ENCODE data around the gene BTNL9. TPM values are rescaled to one million over a fixed set of nuclear protein-coding genes. Genes with fewer than 3 reads are reported as not detected.
A peak's percentile ranks its signal among the peaks of the same experiment; 100 is the strongest.

BTNL9 gene
- total and polyA plus RNA-seq, 2 of the 8 experiments (the other 6 are each of a cell fraction or from before 2014, with no cell fraction given) = 0.23 to 0.89 TPM

DNA sequence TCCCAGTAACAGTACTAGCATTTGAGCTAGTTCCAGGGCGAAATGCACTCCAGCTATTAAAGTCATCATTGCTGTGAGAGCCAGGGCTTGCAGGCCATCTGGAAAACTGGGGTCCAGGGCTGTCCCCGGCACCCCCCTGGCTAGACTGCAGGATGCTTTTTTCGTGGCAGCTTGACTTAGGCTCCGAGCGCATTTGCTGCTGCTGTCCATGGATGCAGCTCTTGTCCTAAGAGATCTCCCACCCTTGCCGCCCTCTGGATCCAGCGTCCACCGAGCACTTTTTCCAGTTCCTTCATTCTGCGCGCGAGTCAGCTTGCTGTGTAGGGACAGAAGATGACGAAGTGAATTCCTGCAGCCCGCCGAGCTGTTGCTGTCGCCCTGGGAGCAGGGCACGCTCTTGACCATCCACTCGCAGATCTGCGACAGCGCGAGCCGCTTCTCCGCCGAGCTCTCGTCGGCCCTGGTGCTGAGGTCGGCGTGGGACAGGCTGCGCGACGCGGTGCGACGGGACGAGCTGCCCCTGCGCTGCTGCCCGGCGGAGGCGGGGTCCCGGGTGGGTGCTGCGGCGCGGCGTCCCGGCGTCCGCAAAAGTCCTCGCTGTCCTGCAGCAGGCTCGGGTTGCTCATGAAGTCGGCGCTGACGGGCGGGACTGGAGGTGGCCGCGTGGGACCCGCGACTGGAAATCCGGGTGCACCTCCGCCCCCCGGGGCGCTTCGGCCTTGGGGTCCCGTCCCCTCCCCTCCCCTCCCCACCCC lies 60.2 kb downstream of the BTNL9 start:
- Histone ChIP-seq H3K79me1 (ENCODE audit: low read depth, low read length) (no peaks in the 10 kb centered on the region; the same call in 1 of the 2 replicates), H3K23me2 (ENCODE audit: low read depth, low read length) (peaks cover 2% of the 10 kb centered on the region; the same call in 1 of the 2 replicates), H2BK20ac (ENCODE audit: low read length) (no peak overlapping the region), H3K14ac (ENCODE audit: insufficient read length) (no peak overlapping the region), H3K18ac (ENCODE audit: extremely low read depth, low read length) (no peak overlapping the region; the same call in 1 of the 2 replicates), H2BK120ac (replicated peaks; ENCODE audit: low read depth, low read length) (no peak overlapping the region), H2BK15ac (ENCODE audit: low read length) (no peak overlapping the region), H3K4me2 (ENCODE audit: insufficient read depth in 1 of 2, low read depth in 2 of 2, low read length in 2 of 2) (peak overlapping the region; percentile 31 to 71), H3K9ac (replicated peaks in 1 of 4; ENCODE audit: extremely low read depth in 1 of 4, low read depth in 3 of 4, low read length in 3 of 4) (no peak overlapping the region), H4K91ac (replicated peaks; ENCODE audit: insufficient read length, low read length) (peak overlapping the region; percentile 27), H2BK5ac (ENCODE audit: low read depth, low read length) (no peak overlapping the region), H3K36me3 (ENCODE audit: control insufficient read depth in 2 of 4, insufficient read depth in 4 of 4, low read length in 3 of 4) (peaks cover 0 to 3% (median 0%) of the 10 kb centered on the region in 4 experiments; a peak in 1 of 8 replicates), H3K27ac (ENCODE audit: low read depth, low read length) (no peak overlapping the region), H2AFZ (ENCODE audit: low read length) (no peak overlapping the region), H3K4me1 (replicated peaks in 1 of 4; ENCODE audit: control insufficient read depth in 3 of 4, insufficient read depth in 4 of 4, low read length in 3 of 4) (peaks cover 0 to 7% (median 0%) of the 10 kb centered on the region in 4 experiments; a peak in 2 of 7 replicates), H3K4me3 (ENCODE audit: extremely low read depth in 1 of 4, insufficient read depth in 2 of 4, low read depth in 3 of 4, low read length in 4 of 4) (peak overlapping the region in 3 of 4 experiments; percentile 3 to 56 (median 32); a peak in 7 of 8 replicates), H2BK12ac (ENCODE audit: low read depth, low read length) (no peak overlapping the region), H3K23ac (ENCODE audit: insufficient read length) (no peak overlapping the region), H3K79me2 (ENCODE audit: control insufficient read depth in 1 of 2, insufficient read depth in 2 of 2, low read length in 2 of 2) (no peaks in the 10 kb centered on the region), H2AK5ac (ENCODE audit: low read depth, low read length) (no peak overlapping the region), H3K9me3 (ENCODE audit: insufficient read depth in 2 of 2, low read depth in 1 of 2, low read length in 1 of 2) (no peaks in the 10 kb centered on the region), H3K56ac (replicated peaks; ENCODE audit: insufficient read length, low read depth, low read length) (no peak overlapping the region), H4K20me1 (replicated peaks in 1 of 2; ENCODE audit: control insufficient read depth in 1 of 2, insufficient read depth in 2 of 2, low read length in 2 of 2) (peaks cover 3 to 8% of the 10 kb centered on the region in 2 experiments), H3K4ac (replicated peaks; ENCODE audit: insufficient read length, low read depth, low read length) (no peak overlapping the region), H3K27me3 (replicated peaks in 1 of 4; ENCODE audit: control insufficient read depth in 3 of 4, extremely low read depth in 1 of 4, insufficient read depth in 3 of 4, low read length in 3 of 4) (peaks cover 18 to 31% (median 27%) of the 10 kb centered on the region in 4 experiments), H4K5ac (ENCODE audit: insufficient read length, low read depth, low read length) (no peak overlapping the region), H4K8ac (ENCODE audit: extremely low read depth, insufficient read depth, low read length) (no peak overlapping the region)
- FAIRE-seq (no peak), DNase-seq (ENCODE audit: low read depth in 1 of 2, low spot score in 2 of 2) (peak in 1 of 2 experiments; percentile 59)
- peak; percentile 45; the same call in 1 of the 2 replicates for TF ChIP-seq RBBP5 (IDR thresholded peaks at IDR 0.05; ENCODE audit: borderline replicate concordance, low read depth, low read length)
- TF ChIP-seq, protein P1, sequence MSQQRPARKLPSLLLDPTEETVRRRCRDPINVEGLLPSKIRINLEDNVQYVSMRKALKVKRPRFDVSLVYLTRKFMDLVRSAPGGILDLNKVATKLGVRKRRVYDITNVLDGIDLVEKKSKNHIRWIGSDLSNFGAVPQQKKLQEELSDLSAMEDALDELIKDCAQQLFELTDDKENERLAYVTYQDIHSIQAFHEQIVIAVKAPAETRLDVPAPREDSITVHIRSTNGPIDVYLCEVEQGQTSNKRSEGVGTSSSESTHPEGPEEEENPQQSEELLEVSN (IDR thresholded peaks at IDR 0.05) = peak; percentile 13; the same call in 1 of the 2 replicates
- TF ChIP-seq CEBPB (IDR thresholded peaks at IDR 0.05; ENCODE audit: low read depth, low read length) = no peak
- TF ChIP-seq SUZ12 (IDR thresholded peaks at IDR 0.05; ENCODE audit: low read length) = peak; percentile 51; the same call in 1 of the 2 replicates
- peak; percentile 61 for TF ChIP-seq EZH2 (IDR thresholded peaks at IDR 0.05; ENCODE audit: low read depth, low read length, severe bottlenecking)
- POLR2A ChIA-PET (ENCODE audit: partially characterized antibody) = interaction anchor here (0.6 to 1.4 kb wide), 5 partner anchors 30 to 314 kb away, joined by 3 to 7 read pairs (median 4); no protein-coding TSS in a partner anchor
- 25% methylated on average over 42 of the region's 62 CpGs; no CpG with 5 or more reads in 1 of the 2 experiments for WGBS, 2 experiments (ENCODE audit: extremely low coverage in 1 of 2, insufficient coverage in 1 of 2, insufficient read length in 1 of 2, insufficient replicate concordance in 2 of 2, low coverage in 1 of 2, low lambda C conversion rate in 2 of 2, missing lambda C conversion rate in 1 of 2)
- CTCF ChIA-PET (ENCODE audit: partially characterized antibody) = interaction anchor here (0.9 to 2.0 kb wide), 8 partner anchors 12 to 233 kb away, joined by 3 to 10 read pairs (median 4); no protein-coding TSS in a partner anchor
